ENCODE measurements around the gene PHEX. TPM values are rescaled to one million over a fixed set of nuclear protein-coding genes. Genes with fewer than 3 reads are reported as not detected.

Gene PHEX
- total RNA-seq, 1 donor from 2014 or later = 14.3 TPM

DNA sequence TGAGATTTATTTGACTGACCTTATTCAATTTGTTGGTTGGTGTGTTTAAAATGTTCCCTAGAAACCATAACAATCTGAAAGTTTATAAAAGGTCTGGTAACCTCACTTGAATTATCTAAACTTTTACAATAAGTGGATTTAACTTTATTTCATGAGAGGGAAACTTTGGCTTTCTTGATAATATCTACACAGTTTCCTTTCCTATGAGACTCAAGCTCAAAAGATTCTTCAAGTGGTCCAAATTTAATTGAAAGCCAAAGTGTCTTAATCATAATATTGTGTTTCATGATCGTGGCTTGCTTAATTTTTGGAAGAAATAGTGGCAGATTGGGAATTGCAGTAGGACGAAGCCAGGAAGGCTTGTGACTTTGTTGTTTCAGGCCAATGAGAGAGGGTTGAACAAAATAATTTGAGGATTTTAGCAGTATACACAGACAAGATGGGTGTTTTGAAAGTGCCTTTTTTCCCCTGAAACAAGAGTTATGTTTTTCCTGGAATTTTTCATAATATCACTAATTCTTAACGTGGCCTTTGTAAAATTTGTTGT is 55.0 kb downstream of the PHEX start:
- no peak for DNase-seq (ENCODE audit: low spot score)
- H3K9me3 Mint-ChIP-seq = peaks cover 6% of the 10 kb centered on the region
- H3K4me1 Mint-ChIP-seq (ENCODE audit: low read depth) = peaks cover 18% of the 10 kb centered on the region
- peaks cover 5% of the 10 kb centered on the region for H3K36me3 Mint-ChIP-seq (ENCODE audit: low read depth)
- intact Hi-C loops (cut with micrococcal nuclease) = no loop called here
- H3K4me3 Mint-ChIP-seq = no peak overlapping the region
- no peaks in the 10 kb centered on the region for H3K27me3 Mint-ChIP-seq (ENCODE audit: insufficient read depth)
- no peak overlapping the region for H3K27ac Mint-ChIP-seq

GRCh38 chrX:22088326-22088725 is 56.2 kb downstream of the PHEX start:
- H3K9me3 Mint-ChIP-seq = peaks cover 6% of the 10 kb centered on the region
- intact Hi-C loops (cut with micrococcal nuclease) = loop anchor here (1.0 to 2.0 kb wide), 2 partner anchors 25 to 56 kb away; partner anchors contain the start of gene PHEX
- peaks cover 5% of the 10 kb centered on the region for H3K36me3 Mint-ChIP-seq (ENCODE audit: low read depth)
- H3K27me3 Mint-ChIP-seq (ENCODE audit: insufficient read depth) = no peaks in the 10 kb centered on the region
- peaks cover 18% of the 10 kb centered on the region for H3K4me1 Mint-ChIP-seq (ENCODE audit: low read depth)
- no peak for DNase-seq (ENCODE audit: low spot score)
- peak overlapping the region; percentile 76 for H3K27ac Mint-ChIP-seq
- no peak overlapping the region for H3K4me3 Mint-ChIP-seq

DNA sequence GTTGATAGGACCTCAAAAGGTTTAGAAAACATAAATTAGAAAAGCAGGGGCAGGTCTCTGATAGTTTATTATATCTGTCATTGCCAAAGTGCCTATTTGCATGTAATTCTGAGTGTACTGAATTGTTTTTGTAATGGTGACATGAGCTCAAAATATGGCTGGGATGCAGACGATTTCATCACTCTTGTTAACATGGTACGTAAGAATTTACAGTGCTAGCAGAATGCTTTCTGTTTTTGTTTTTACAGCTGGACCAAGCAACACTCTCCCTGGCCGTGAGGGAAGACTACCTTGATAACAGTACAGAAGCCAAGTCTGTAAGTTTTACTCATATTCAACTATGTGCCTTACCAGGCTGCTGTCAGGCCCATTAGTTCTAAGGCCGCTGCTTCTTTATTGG is 58.1 kb downstream of the PHEX start:
- Mint-ChIP-seq H3K4me3 (no peak overlapping the region), H3K4me1 (ENCODE audit: low read depth) (peaks cover 18% of the 10 kb centered on the region), H3K27ac (no peak overlapping the region), H3K36me3 (ENCODE audit: low read depth) (peaks cover 5% of the 10 kb centered on the region), H3K27me3 (ENCODE audit: insufficient read depth) (no peaks in the 10 kb centered on the region), H3K9me3 (peaks cover 6% of the 10 kb centered on the region)
- DNase-seq (ENCODE audit: low spot score) = no peak
- intact Hi-C loops (cut with micrococcal nuclease) = no loop called here

GRCh38 chrX:22093550-22093949 is 61.4 kb downstream of the PHEX start:
- Mint-ChIP-seq H3K9me3 (peaks cover 5% of the 10 kb centered on the region), H3K4me1 (ENCODE audit: low read depth) (peaks cover 8% of the 10 kb centered on the region), H3K27ac (no peak overlapping the region), H3K4me3 (no peak overlapping the region), H3K36me3 (ENCODE audit: low read depth) (peaks cover 9% of the 10 kb centered on the region), H3K27me3 (ENCODE audit: insufficient read depth) (no peaks in the 10 kb centered on the region)
- intact Hi-C loops (cut with micrococcal nuclease) = no loop called here
- DNase-seq (ENCODE audit: low spot score) = no peak

GRCh38 chrX:22095286-22095685 is 63.2 kb downstream of the PHEX start:
- intact Hi-C loops (cut with micrococcal nuclease) = no loop called here
- H3K4me3 Mint-ChIP-seq = no peak overlapping the region
- no peaks in the 10 kb centered on the region for H3K27me3 Mint-ChIP-seq (ENCODE audit: insufficient read depth)

DNA sequence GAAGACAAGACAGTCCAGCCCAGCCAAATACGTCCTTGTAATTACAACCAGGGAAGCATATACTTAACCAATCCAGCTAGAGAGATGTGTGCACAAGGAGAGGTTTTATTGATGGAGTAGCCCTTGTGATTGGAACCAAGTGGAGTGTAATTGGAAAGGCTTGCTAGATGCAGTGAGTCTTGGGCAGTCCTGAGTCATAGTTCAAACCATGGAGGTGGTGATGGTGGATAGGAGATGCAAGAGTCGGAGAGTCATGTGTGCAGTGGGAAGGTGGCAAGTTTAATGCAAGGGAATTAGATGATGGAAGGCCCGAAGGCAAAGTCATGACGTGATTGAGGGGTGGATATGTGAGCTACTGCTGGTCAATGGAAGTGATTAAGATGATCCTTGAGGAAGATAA is 63.7 kb downstream of the PHEX start:
- Mint-ChIP-seq H3K9me3 (peaks cover 5% of the 10 kb centered on the region), H3K4me1 (ENCODE audit: low read depth) (peaks cover 5% of the 10 kb centered on the region), H3K27ac (peak overlapping the region; percentile 21), H3K27me3 (ENCODE audit: insufficient read depth) (no peaks in the 10 kb centered on the region), H3K36me3 (ENCODE audit: low read depth) (peaks cover 11% of the 10 kb centered on the region), H3K4me3 (no peak overlapping the region)
- no peak for DNase-seq (ENCODE audit: low spot score)
- intact Hi-C loops (cut with micrococcal nuclease) = no loop called here

More at GRCh38 chrX:22095286-22095685, 63.2 kb downstream of the PHEX start:
- peaks cover 5% of the 10 kb centered on the region for H3K4me1 Mint-ChIP-seq (ENCODE audit: low read depth)
- peaks cover 11% of the 10 kb centered on the region for H3K36me3 Mint-ChIP-seq (ENCODE audit: low read depth)
- no peak for DNase-seq (ENCODE audit: low spot score)
- no peak overlapping the region for H3K27ac Mint-ChIP-seq
- H3K9me3 Mint-ChIP-seq = peaks cover 5% of the 10 kb centered on the region

GRCh38 chrX:22097012-22097694 is 65.0 kb downstream of the PHEX start:
- no peak overlapping the region for H3K27ac Mint-ChIP-seq
- H3K27me3 Mint-ChIP-seq (ENCODE audit: insufficient read depth) = no peaks in the 10 kb centered on the region

DNA sequence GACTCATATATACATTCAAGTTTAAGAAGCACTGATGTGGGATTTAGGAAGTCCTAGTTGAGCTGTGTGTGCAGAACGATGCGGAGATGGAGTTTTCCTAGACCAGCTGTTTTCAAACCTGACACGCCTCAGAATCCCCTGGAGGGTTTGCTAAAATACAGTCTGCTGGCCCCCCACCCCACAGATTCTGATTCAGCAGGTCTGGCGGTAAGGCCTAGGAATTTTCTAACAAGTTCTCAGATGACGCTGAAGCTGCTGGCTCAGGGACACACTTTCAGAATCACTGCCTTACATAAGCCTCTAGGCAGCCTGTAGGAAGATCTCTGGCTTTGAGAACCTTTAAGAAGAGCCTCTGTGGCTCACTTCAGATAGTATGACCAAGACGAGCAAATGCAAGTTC is 73.1 kb downstream of the PHEX start:
- no peak overlapping the region for H3K4me3 Mint-ChIP-seq
- H3K9me3 Mint-ChIP-seq = peaks cover 4% of the 10 kb centered on the region
- H3K27me3 Mint-ChIP-seq (ENCODE audit: insufficient read depth) = peaks cover 2% of the 10 kb centered on the region
- DNase-seq (ENCODE audit: low spot score) = no peak
- no peaks in the 10 kb centered on the region for H3K4me1 Mint-ChIP-seq (ENCODE audit: low read depth)
- H3K27ac Mint-ChIP-seq = no peak overlapping the region
- H3K36me3 Mint-ChIP-seq (ENCODE audit: low read depth) = no peaks in the 10 kb centered on the region
- intact Hi-C loops (cut with micrococcal nuclease) = no loop called here

More at GRCh38 chrX:22097012-22097694, 65.0 kb downstream of the PHEX start:
- peaks cover 5% of the 10 kb centered on the region for H3K9me3 Mint-ChIP-seq
- H3K4me1 Mint-ChIP-seq (ENCODE audit: low read depth) = peaks cover 5% of the 10 kb centered on the region
- no peak for DNase-seq (ENCODE audit: low spot score)
- H3K36me3 Mint-ChIP-seq (ENCODE audit: low read depth) = peaks cover 9% of the 10 kb centered on the region
- intact Hi-C loops (cut with micrococcal nuclease) = no loop called here
- H3K4me3 Mint-ChIP-seq = no peak overlapping the region

- H3K27me3 Mint-ChIP-seq (ENCODE audit: insufficient read depth) = peaks cover 2% of the 10 kb centered on the region
- no peaks in the 10 kb centered on the region for H3K4me1 Mint-ChIP-seq (ENCODE audit: low read depth)
- intact Hi-C loops (cut with micrococcal nuclease) = no loop called here
- H3K36me3 Mint-ChIP-seq (ENCODE audit: low read depth) = no peaks in the 10 kb centered on the region
- no peak overlapping the region for H3K4me3 Mint-ChIP-seq
- no peak for DNase-seq (ENCODE audit: low spot score)
- peaks cover 4% of the 10 kb centered on the region for H3K9me3 Mint-ChIP-seq
- no peak overlapping the region for H3K27ac Mint-ChIP-seq
Measured at GRCh38 chrX:22105971-22106370, 73.8 kb downstream of the PHEX start.

DNA sequence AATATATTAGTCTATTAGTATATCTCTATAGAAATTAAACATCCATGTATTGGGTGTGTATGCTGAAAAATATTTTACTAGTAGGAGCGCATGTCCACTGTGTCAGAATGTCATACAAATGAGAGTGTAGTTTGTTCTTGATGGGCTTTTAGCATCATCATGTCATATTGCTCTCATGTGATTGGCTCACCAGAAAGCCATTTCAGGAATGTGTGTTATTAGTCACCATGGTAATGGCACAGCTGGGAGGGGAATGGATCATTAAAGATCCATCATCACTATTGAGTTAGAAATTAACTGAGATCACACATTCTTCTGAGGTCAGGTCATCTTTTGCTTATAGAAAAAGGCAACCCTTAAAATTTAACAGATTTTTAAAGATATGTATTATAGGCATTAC is 77.3 kb downstream of the PHEX start:
- intact Hi-C loops (cut with micrococcal nuclease) = no loop called here
- Mint-ChIP-seq H3K36me3 (ENCODE audit: low read depth) (no peaks in the 10 kb centered on the region), H3K27ac (no peak overlapping the region), H3K4me1 (ENCODE audit: low read depth) (no peaks in the 10 kb centered on the region), H3K27me3 (ENCODE audit: insufficient read depth) (peaks cover 4% of the 10 kb centered on the region), H3K4me3 (no peak overlapping the region), H3K9me3 (peaks cover 4% of the 10 kb centered on the region)
- no peak for DNase-seq (ENCODE audit: low spot score)

GRCh38 chrX:22110729-22111494 is 78.8 kb downstream of the PHEX start:
- Mint-ChIP-seq H3K9me3 (peaks cover 4% of the 10 kb centered on the region), H3K27ac (no peak overlapping the region), H3K27me3 (ENCODE audit: insufficient read depth) (peaks cover 4% of the 10 kb centered on the region), H3K36me3 (ENCODE audit: low read depth) (no peaks in the 10 kb centered on the region), H3K4me3 (no peak overlapping the region), H3K4me1 (ENCODE audit: low read depth) (no peaks in the 10 kb centered on the region)
- intact Hi-C loops (cut with micrococcal nuclease) = loop anchor here (1.0 kb wide), 1 partner anchor 122 kb away; no protein-coding TSS in a partner anchor
- DNase-seq (ENCODE audit: low spot score) = no peak

GRCh38 chrX:22116605-22117546 is 84.8 kb downstream of the PHEX start:
- no peak overlapping the region for H3K4me3 Mint-ChIP-seq
- H3K9me3 Mint-ChIP-seq = no peaks in the 10 kb centered on the region
- peaks cover 6% of the 10 kb centered on the region for H3K4me1 Mint-ChIP-seq (ENCODE audit: low read depth)
- H3K36me3 Mint-ChIP-seq (ENCODE audit: low read depth) = no peaks in the 10 kb centered on the region
- H3K27me3 Mint-ChIP-seq (ENCODE audit: insufficient read depth) = peaks cover 2% of the 10 kb centered on the region
- no peak overlapping the region for H3K27ac Mint-ChIP-seq
- intact Hi-C loops (cut with micrococcal nuclease) = no loop called here
- DNase-seq (ENCODE audit: low spot score) = no peak

Data from activated T-helper 1 cell treated with anti-CD3 and anti-CD28 coated beads, Interleukin-12 subunit alpha, Interleukin-12 subunit beta, Interleukin-2, Interleukin-4 antibody, amounts not matched to agents 30 ng/mL and 10 ng/mL and 1 ng/mL, durations not matched to agents 14 hours and 24 hours and 36 hours (primary cell).